ENCODE results near the gene COLEC12. TPM values are rescaled to one million over a fixed set of nuclear protein-coding genes. Genes with fewer than 3 reads are reported as not detected.

Gene COLEC12
- total RNA-seq, 1 donor from 2014 or later, result 7.3 TPM

DNA sequence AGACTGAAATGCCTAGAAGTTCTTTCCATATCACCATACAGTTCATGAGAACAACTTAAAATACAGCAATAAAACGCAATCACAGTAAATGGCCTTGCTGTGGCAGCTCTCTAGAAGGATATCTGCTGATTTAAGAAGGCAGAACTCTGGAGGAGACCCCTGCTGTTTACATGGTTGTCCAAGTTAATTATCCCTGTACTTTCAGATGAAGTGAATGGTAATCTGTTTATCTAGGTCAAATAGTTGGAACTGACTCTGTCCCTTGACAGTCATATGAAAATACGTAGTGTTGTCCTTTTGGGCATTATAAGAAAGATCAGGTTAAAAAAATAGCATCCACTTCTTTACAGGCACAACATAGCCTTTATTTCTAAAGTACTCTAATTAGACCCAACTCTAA, 115.6 kb downstream of the COLEC12 start:
- no peaks in the 10 kb centered on the region for H3K4me1 ChIP-seq
- DNase-seq, result no peak
- H3K9me3 ChIP-seq (replicated peaks), result no peaks in the 10 kb centered on the region
- intact Hi-C loops (cut with micrococcal nuclease), result no loop called here
- H3K4me3 ChIP-seq, result no peak overlapping the region
- TF ChIP-seq, protein P1, sequence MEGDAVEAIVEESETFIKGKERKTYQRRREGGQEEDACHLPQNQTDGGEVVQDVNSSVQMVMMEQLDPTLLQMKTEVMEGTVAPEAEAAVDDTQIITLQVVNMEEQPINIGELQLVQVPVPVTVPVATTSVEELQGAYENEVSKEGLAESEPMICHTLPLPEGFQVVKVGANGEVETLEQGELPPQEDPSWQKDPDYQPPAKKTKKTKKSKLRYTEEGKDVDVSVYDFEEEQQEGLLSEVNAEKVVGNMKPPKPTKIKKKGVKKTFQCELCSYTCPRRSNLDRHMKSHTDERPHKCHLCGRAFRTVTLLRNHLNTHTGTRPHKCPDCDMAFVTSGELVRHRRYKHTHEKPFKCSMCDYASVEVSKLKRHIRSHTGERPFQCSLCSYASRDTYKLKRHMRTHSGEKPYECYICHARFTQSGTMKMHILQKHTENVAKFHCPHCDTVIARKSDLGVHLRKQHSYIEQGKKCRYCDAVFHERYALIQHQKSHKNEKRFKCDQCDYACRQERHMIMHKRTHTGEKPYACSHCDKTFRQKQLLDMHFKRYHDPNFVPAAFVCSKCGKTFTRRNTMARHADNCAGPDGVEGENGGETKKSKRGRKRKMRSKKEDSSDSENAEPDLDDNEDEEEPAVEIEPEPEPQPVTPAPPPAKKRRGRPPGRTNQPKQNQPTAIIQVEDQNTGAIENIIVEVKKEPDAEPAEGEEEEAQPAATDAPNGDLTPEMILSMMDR (IDR thresholded peaks at IDR 0.05; ENCODE audit: borderline replicate concordance), result no peak
- no peak overlapping the region for H3K27ac ChIP-seq (replicated peaks)
- H3K36me3 ChIP-seq, result no peaks in the 10 kb centered on the region
- H3K27me3 ChIP-seq (ENCODE audit: low read depth), result no peaks in the 10 kb centered on the region

DNA sequence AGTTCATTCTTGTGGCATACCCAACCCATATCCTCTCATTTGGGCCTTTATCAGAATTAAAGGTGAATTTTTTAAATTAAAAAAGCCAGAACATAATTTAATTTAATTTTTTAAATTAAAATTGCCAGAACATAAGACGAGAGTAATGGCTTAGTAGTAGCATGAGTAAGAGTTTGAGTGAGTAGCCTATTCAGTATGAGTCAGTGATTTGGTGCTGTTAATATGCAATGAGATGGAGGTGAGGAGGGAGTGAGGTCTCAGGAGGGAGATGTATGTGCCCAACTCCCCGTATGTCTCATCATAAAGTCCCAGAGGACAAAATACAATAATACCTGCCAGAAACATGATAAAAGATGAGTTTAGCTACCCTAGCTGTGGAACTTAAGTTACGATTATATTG, 117.4 kb downstream of the COLEC12 start:
- TF ChIP-seq, protein P1 (IDR thresholded peaks at IDR 0.05; ENCODE audit: borderline replicate concordance), result no peak
- H3K27me3 ChIP-seq (ENCODE audit: low read depth), result no peaks in the 10 kb centered on the region
- no peak overlapping the region for H3K27ac ChIP-seq (replicated peaks)
- intact Hi-C loops (cut with micrococcal nuclease), result no loop called here
- H3K4me3 ChIP-seq, result no peak overlapping the region
- peaks cover 3% of the 10 kb centered on the region for H3K4me1 ChIP-seq
- no peaks in the 10 kb centered on the region for H3K36me3 ChIP-seq
- H3K9me3 ChIP-seq (replicated peaks), result no peaks in the 10 kb centered on the region
- no peak for DNase-seq

DNA sequence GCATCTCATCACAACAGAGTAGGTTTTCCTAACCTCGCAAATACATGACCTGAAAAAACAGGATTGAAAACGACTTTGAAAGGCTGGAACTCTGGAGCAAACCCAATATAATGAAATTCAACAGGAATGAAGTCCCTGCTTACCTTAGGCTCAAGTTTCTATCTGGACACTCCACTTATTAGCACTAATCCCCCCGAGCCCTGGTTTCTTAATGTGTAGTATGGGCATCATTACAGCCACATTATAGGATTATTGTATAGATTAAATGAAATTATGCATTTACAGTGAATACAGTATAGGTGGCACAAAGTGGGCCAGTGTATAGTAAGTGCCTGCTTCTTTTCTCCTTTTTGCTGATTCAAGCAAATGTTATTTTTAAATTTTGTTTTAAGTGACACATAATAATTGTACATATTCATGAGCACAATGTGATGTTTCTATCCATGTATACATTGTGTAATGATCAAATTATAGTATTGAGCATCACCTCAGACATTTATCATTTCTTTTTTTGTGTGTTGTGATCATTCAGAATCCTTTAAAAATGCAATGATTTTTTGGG, 118.0 kb downstream of the COLEC12 start:
- no peak for DNase-seq
- H3K9me3 ChIP-seq (replicated peaks), result no peaks in the 10 kb centered on the region
- no peaks in the 10 kb centered on the region for H3K27me3 ChIP-seq (ENCODE audit: low read depth)
- H3K4me3 ChIP-seq, result no peak overlapping the region
- H3K36me3 ChIP-seq, result no peaks in the 10 kb centered on the region
- intact Hi-C loops (cut with micrococcal nuclease), result no loop called here
- H3K27ac ChIP-seq (replicated peaks), result no peak overlapping the region
- TF ChIP-seq, protein P1 (IDR thresholded peaks at IDR 0.05; ENCODE audit: borderline replicate concordance), result no peak
- H3K4me1 ChIP-seq, result peaks cover 7% of the 10 kb centered on the region

DNA sequence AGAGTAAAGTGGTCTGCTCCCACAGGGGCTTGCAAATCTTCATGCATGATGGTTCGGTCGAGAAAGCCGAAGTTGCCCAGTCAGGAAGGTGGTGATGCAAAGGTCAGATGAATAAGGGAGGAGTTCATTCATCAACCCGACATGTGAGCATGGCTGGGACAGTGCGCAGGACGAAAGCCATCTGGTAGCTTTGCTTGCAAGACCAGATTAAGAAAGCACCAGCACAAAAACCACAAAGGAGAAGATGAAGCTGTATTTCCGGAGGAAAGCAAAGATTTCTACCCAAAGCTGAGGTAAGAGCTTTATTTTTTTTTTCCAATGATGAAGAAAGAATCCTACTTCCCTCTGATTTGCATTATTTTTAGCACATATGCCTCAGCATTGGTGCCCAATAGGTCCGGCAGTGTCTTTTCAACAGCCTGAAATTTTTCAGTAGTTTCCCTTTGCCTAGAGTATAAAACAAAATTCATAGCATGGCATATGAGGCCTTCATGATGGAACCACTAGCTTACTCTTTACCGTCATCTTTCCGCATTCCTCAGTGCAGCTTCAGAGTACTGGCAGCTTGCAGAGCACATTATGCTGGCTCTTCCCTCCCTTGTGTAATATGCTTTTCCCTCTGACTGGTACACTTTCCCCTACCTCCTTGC, 120.7 kb downstream of the COLEC12 start:
- TF ChIP-seq, protein P1 (IDR thresholded peaks at IDR 0.05; ENCODE audit: borderline replicate concordance), result no peak
- H3K27ac ChIP-seq (replicated peaks), result peak overlapping the region; percentile 43
- H3K4me3 ChIP-seq, result no peak overlapping the region
- H3K36me3 ChIP-seq, result no peaks in the 10 kb centered on the region
- peak; percentile 54 for DNase-seq
- no peaks in the 10 kb centered on the region for H3K27me3 ChIP-seq (ENCODE audit: low read depth)
- intact Hi-C loops (cut with micrococcal nuclease), result no loop called here
- H3K4me1 ChIP-seq, result peaks cover 29% of the 10 kb centered on the region
- no peaks in the 10 kb centered on the region for H3K9me3 ChIP-seq (replicated peaks)

DNA sequence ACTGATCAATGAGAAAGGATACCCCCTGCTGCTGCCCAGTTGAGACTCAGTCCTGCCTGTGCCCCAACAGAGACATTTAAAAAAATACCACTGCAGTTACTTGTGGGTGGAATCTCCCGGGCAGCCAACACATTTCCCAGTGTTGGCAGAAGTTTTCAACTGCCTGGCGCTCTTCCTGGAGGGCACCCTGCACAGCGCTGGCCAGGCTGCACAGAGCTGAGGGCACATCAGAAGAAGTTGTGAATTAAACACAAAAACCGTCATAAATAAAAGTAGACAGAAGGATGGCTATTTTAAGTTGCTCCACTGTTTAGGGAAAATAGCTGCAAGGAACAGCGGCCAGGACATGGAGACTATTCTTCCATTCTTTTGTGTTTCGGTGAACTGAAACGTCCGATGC, 122.4 kb downstream of the COLEC12 start:
- DNase-seq, result no peak
- Histone ChIP-seq H3K4me1 (peaks cover 33% of the 10 kb centered on the region), H3K36me3 (no peaks in the 10 kb centered on the region), H3K27me3 (ENCODE audit: low read depth) (no peaks in the 10 kb centered on the region), H3K4me3 (no peak overlapping the region), H3K27ac (replicated peaks) (no peak overlapping the region), H3K9me3 (replicated peaks) (no peaks in the 10 kb centered on the region)
- intact Hi-C loops (cut with micrococcal nuclease), result no loop called here
- TF ChIP-seq, protein P1 (IDR thresholded peaks at IDR 0.05; ENCODE audit: borderline replicate concordance), result no peak
